AG04450 (cell line): ENCODE measurements around the gene GALNT9. TPM values are rescaled to one million over a fixed set of nuclear protein-coding genes. Genes with fewer than 3 reads are reported as not detected.

Source experiments
- CTCF ChIA-PET: fragments of 300-600, 350-600 bp; formaldehyde crosslinking; extraction: SDS; loops from one replicate; lab custom pipeline; 2022; ENCODE audit warnings: antibody characterized with exemption, inconsistent platforms; lab: Charles Lee
- POLR2A ChIA-PET: fragments of 350-600 bp; formaldehyde crosslinking; extraction: SDS; loops from one replicate; lab custom pipeline; 2021; ENCODE audit warnings: antibody characterized with exemption, inconsistent platforms; lab: Yijun Ruan, JAX
- DNase-seq: peaks from one replicate; pipeline ENCODE4 v3.0.0-alpha.2; 2011; ENCODE audit warnings: low read depth, low spot score
- H3K27ac ChIP-seq: one replicate; pipeline ENCODE4 v1.5.1; 2012; ENCODE audit warnings: low read depth, low read length, control low read depth
- H3K27me3 ChIP-seq: one replicate; pipeline ENCODE4 v1.6.0; 2012; ENCODE audit warnings: low read length; ENCODE audit not compliant: control insufficient read depth, insufficient read depth
- H3K4me3 ChIP-seq: 2 replicates; pipeline ENCODE4 v1.5.1; 2011; ENCODE audit warnings: mild to moderate bottlenecking, low read depth, low read length, control low read depth
- H3K9me3 ChIP-seq: 2 replicates; pipeline ENCODE4 v1.5.1; 2012; ENCODE audit warnings: low read length; ENCODE audit not compliant: control insufficient read depth, insufficient read depth
- polyA plus RNA-seq: library from polyadenylated mRNA; depleted of rRNA; stranded (reverse); fragments of >200 nt; gene quantifications from 2 replicates; pipeline ENCODE4 v1.2.3, GENCODE V29; 2011
- TF ChIP-seq, protein P1 (sequence below): IDR thresholded peaks from 2 replicates; pipeline ENCODE4 v1.5.1; 2011; ENCODE audit warnings: low read depth, low read length, control low read depth, inconsistent platforms

GALNT9 gene
- polyA plus RNA-seq, 1 experiment, result not detected

GRCh38 chr12:132188451-132188901 is 140.9 kb downstream of the GALNT9 start:
- no peak for DNase-seq
- ChIA-PET POLR2A (no interaction called here), CTCF (no interaction called here)
- Histone ChIP-seq H3K9me3 (peaks cover 21% of the 10 kb centered on the region), H3K27ac (no peak overlapping the region), H3K27me3 (peaks cover 30% of the 10 kb centered on the region), H3K4me3 (no peak overlapping the region)
- TF ChIP-seq, protein P1, sequence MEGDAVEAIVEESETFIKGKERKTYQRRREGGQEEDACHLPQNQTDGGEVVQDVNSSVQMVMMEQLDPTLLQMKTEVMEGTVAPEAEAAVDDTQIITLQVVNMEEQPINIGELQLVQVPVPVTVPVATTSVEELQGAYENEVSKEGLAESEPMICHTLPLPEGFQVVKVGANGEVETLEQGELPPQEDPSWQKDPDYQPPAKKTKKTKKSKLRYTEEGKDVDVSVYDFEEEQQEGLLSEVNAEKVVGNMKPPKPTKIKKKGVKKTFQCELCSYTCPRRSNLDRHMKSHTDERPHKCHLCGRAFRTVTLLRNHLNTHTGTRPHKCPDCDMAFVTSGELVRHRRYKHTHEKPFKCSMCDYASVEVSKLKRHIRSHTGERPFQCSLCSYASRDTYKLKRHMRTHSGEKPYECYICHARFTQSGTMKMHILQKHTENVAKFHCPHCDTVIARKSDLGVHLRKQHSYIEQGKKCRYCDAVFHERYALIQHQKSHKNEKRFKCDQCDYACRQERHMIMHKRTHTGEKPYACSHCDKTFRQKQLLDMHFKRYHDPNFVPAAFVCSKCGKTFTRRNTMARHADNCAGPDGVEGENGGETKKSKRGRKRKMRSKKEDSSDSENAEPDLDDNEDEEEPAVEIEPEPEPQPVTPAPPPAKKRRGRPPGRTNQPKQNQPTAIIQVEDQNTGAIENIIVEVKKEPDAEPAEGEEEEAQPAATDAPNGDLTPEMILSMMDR, result no peak

DNA sequence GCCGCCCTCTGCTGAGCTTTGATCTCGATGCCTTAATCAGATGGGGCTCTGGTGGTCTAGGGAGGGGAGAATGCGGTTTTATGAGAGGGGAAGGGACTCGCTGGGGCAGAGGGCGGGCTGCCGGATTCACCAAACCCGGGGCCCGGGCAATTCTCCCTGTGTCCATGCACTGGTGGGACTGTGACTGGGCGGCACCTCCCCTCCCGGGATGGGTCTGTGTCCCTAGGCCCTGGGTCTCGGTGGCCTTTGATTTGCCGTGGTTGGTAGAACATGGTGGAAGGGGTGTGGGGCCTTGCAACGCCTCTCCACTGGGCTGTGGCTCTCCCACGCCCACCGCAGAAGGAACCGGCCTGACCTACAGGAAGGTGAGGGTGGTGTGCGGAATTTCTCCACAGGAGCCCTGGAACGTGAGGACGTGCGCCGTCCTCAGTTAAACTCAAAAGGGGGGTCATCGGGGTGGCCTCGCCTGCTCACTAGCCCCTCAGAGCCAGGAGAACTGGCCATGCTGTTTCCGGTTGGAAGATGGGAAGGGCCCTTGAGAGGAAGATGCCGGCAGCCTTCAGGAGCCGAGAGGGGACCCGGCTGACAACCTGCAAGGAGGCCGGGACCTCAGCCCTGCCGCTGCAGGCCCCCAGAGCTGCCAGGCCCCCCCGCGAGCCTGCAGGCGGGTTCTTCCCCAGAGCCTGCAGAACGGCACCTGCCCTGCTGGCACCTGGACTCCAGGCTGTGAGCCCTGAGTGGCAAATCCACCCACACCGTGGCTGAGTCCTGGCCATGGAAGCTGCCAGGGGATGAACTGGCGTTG is 141.5 kb downstream of the GALNT9 start:
- CTCF ChIA-PET, result no interaction called here
- TF ChIP-seq, protein P1, result no peak
- peaks cover 15% of the 10 kb centered on the region for H3K9me3 ChIP-seq
- POLR2A ChIA-PET, result no interaction called here
- DNase-seq, result no peak
- H3K27me3 ChIP-seq, result peaks cover 30% of the 10 kb centered on the region
- no peak overlapping the region for H3K27ac ChIP-seq
- H3K4me3 ChIP-seq, result no peak overlapping the region

DNA sequence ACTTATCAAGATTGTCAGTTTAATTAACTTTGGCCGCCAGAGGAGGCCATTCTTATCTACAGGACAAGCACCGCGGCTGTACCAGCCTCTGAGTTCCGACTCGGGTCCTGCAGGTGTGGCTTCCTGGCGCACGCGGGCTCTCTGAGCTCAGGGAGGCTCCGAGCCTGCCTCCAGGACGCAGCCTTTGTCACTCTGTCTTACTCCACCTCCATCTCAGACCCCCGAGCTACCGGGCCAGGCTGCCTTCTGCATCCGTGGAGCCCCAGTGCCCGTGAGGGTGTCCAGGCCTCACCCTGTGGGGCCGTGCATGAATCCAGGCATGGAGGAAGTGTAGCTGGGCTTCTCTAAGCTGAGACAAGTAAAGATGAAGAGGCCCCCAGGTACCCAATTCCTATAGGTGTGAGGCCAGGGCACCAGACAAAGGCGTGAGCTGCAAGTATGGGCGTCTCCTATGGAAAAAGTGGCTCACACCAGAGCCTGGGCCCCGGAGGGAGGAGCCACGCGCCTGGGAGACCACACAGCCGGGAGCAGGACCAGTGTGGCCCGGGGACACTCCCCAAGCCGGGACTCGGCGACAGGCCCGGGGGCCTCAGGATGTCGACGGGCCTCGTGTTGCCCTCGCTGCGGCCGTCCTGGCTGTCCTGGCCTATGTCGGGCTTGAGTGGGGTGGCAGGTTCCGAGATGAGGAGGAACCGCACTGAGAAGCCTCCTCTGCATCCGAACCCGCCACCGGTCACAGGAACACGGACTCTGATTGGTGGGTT is 142.3 kb downstream of the GALNT9 start:
- H3K27me3 ChIP-seq, result peaks cover 36% of the 10 kb centered on the region

GRCh38 chr12:132186208-132186856 is 143.1 kb downstream of the GALNT9 start:
- Histone ChIP-seq H3K27me3 (peaks cover 36% of the 10 kb centered on the region), H3K27ac (no peak overlapping the region), H3K4me3 (no peak overlapping the region), H3K9me3 (peaks cover 14% of the 10 kb centered on the region)
- POLR2A ChIA-PET, result no interaction called here
- TF ChIP-seq, protein P1, result no peak
- DNase-seq, result no peak
- CTCF ChIA-PET, result no interaction called here

More for the DNA sequence above, 142.3 kb downstream of the GALNT9 start:
- TF ChIP-seq, protein P1, result no peak
- peaks cover 12% of the 10 kb centered on the region; the same call in 1 of the 2 replicates for H3K9me3 ChIP-seq
- H3K4me3 ChIP-seq, result no peak overlapping the region
- ChIA-PET POLR2A (no interaction called here), CTCF (no interaction called here)
- no peak for DNase-seq
- no peak overlapping the region for H3K27ac ChIP-seq
